Activated CD4-positive, alpha-beta T cell treated with anti-CD3 and anti-CD28 coated beads, Interleukin-10, Interleukin-2, amounts not matched to agents 100 ng/mL and 50 ng/mL, durations not matched to agents 16 hours and 8 hours (primary cell): ENCODE results near the gene SPRR2E.
A peak's percentile ranks its signal among the peaks of the same experiment; 100 is the strongest.
"Not testable (repeated sequence)": the region's sequence is repeated elsewhere in the genome, so short reads cannot be mapped to it uniquely, and the experiment has no call there.

Experiments used
- DNase-seq: peaks from one replicate; pipeline ENCODE4 v3.0.0-alpha.2; 2020

The SPRR2E gene

GRCh38 chr1:153094426-153094825 is at the start of gene SPRR2E:
Gene SPRR2E, minus strand, starts transcription at chr1:153094526. Its CDS starts 775 bp downstream, at chr1:153093751.
- DNase-seq = no peak

- no peak for DNase-seq
These were observed 47.1 kb upstream of the SPRR2E start for GRCh38 chr1:153141377-153141776.

GRCh38 chr1:153140484-153140883 is 46.2 kb upstream of the SPRR2E start:
- DNase-seq = no peak

- DNase-seq = no peak
These were observed 39.4 kb upstream of the SPRR2E start for GRCh38 chr1:153133743-153134142.

- DNase-seq = no peak
These were observed 38.9 kb upstream of the SPRR2E start for GRCh38 chr1:153133267-153133666.

- DNase-seq = not testable (repeated sequence)
These were observed 34.4 kb upstream of the SPRR2E start for GRCh38 chr1:153128688-153129087.

- no peak for DNase-seq
These were observed 33.0 kb upstream of the SPRR2E start for GRCh38 chr1:153127296-153127695.

GRCh38 chr1:153125536-153125935 is 31.2 kb upstream of the SPRR2E start:
- DNase-seq = no peak

GRCh38 chr1:153123793-153124192 is 29.5 kb upstream of the SPRR2E start:
- not testable (repeated sequence) for DNase-seq

GRCh38 chr1:153122831-153123421 is 28.6 kb upstream of the SPRR2E start:
- DNase-seq = no peak

GRCh38 chr1:153120945-153121344 is 26.6 kb upstream of the SPRR2E start:
- DNase-seq = no peak

- DNase-seq = no peak
These were observed 25.2 kb upstream of the SPRR2E start for GRCh38 chr1:153119491-153119971.

GRCh38 chr1:153115264-153115663 is 20.9 kb upstream of the SPRR2E start:
- not testable (repeated sequence) for DNase-seq

- DNase-seq = no peak
These were observed 19.1 kb upstream of the SPRR2E start, which contains the start of gene SPRR2F for GRCh38 chr1:153113416-153113815. Gene SPRR2F, minus strand, starts transcription at chr1:153113516. Its CDS starts 783 bp downstream, at chr1:153112733.

- DNase-seq = not testable (repeated sequence)
These were observed 18.1 kb upstream of the SPRR2E start for GRCh38 chr1:153112454-153112853.

- peak; percentile 25 for DNase-seq
These were observed 5.9 kb upstream of the SPRR2E start for GRCh38 chr1:153100245-153100644.

GRCh38 chr1:153099461-153100045 is 5.2 kb upstream of the SPRR2E start:
- no peak for DNase-seq

GRCh38 chr1:153095764-153096163 is 1.4 kb upstream of the SPRR2E start:
- no peak for DNase-seq

GRCh38 chr1:153087652-153088051 is 6.7 kb downstream of the SPRR2E start:
- no peak for DNase-seq

- DNase-seq = no peak
These were observed 12.6 kb downstream of the SPRR2E start for GRCh38 chr1:153081736-153082135.

- DNase-seq = no peak
These were observed 21.3 kb downstream of the SPRR2E start for GRCh38 chr1:153072806-153073726.

GRCh38 chr1:153071511-153071910 is 22.8 kb downstream of the SPRR2E start, which contains the start of gene SPRR2B:
Gene SPRR2B, minus strand, starts transcription at chr1:153071611. Its CDS starts 772 bp downstream, at chr1:153070839.
- DNase-seq = no peak

GRCh38 chr1:153070243-153070642 is 24.1 kb downstream of the SPRR2E start:
- DNase-seq = no peak
